HG03045 (cell line): Measurements from ENCODE around the gene DSCAML1.

Experiments used
- ATAC-seq: cut with Tn5 transposase; IDR thresholded peaks from one replicate; pipeline ENCODE4 v1.9.1; 2021; ENCODE audit warnings: mild to moderate bottlenecking, moderate library complexity; ENCODE audit not compliant: unreplicated experiment

The DSCAML1 gene

DNA sequence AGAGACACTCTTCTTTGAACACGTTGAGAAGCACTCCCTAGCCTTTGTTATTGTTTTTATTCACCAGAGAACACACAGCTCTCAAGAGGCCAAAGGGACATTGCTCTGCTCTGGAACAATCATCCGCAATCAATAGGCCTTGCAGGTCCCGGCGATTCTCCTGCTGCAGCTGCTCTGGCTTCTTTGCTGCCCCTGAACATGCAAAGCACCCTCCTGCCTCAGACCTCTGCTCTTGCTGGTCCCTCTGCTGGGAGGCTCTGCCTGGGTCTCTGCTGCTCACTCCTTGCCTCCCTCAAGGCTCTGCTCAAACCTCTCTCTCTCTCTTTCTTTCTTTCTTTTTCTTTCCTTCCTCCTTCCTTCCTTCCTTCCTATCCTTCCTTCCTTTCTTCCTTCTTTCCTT lies 232.7 kb downstream of the DSCAML1 start:
- no peak for ATAC-seq

DNA sequence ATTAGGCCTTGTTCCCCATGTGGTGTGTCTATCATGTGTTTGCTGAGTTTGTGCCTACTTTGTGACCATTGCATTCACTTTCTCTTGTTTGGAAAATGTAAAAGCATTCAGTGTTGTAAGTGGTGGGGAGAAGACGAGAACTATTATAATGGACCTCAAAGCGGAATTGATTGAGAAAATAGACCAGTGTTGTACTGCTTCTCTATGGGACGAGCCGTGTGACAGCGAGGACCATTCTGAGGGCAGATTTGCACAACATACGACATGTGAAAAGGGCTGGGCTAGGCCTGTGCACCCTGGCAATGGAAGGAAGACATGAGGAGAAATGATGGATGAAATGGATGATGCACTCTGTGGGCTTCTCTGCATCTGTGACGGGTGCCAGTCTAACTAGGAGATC lies 233.5 kb downstream of the DSCAML1 start:
- ATAC-seq: no peak

GRCh38 chr11:117562136-117562535 lies 234.9 kb downstream of the DSCAML1 start:
- no peak for ATAC-seq

GRCh38 chr11:117560780-117561530 lies 236.1 kb downstream of the DSCAML1 start:
- no peak for ATAC-seq

- ATAC-seq: no peak
Observed at GRCh38 chr11:117559698-117560097, 237.3 kb downstream of the DSCAML1 start.

GRCh38 chr11:117557361-117557760 lies 239.7 kb downstream of the DSCAML1 start:
- ATAC-seq: no peak

DNA sequence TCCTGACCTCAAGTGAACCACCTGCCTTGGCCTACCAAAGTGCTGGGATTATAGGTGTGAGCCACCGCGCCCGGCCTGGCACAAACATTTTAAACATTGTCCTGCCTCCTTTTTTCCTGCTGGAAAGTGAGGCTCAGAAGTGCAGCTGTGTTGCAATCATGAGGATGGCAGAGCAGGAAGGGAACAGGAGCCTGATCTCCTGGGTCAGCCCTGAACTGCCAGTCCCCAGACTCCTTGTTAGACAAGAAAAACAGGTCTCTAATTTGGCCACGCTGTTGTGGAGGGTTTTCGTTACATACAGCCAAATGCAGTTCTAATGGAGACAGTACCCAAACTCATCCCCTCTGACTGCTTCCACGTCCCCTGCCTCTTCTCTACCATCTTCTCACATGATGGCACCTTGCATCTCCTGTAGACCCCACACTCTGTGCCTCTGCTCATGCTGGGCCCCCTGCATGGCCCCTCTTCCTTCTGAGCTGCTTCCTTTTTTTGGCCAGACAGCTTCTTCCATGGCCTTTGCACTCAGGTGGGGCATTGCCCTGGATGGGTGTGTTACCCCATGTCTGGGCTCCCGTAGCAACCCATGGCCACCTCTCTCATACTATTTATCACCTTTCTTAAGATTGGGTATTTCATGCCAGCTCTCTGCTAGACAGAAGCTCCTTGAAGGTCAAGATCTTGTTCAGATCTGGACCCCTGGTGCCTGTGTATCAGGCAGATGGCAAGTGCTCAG lies 242.2 kb downstream of the DSCAML1 start:
- no peak for ATAC-seq

DNA sequence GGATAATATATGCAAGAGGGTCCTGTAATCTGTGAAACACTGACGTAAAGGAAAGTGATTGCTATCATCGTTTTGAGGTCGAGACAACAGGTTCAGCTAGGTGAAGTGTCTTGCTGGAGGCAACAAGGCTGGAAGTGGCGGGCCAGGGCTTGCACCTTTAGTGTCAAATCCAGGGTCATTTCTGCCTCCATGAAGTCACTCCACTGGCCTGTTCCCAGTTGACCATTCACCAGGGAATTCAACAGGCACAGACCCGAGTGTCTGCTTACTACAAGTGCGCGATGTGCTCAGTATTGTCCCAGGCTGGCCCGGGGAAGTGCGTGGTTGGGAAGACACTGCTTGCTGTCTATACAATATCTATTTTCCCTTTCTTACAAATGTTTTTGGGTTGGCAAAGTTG lies 244.4 kb downstream of the DSCAML1 start:
- no peak for ATAC-seq

- ATAC-seq: no peak
Observed at GRCh38 chr11:117551761-117552343, 245.2 kb downstream of the DSCAML1 start.

- ATAC-seq: no peak
Observed at GRCh38 chr11:117550466-117550865, 246.6 kb downstream of the DSCAML1 start.

DNA sequence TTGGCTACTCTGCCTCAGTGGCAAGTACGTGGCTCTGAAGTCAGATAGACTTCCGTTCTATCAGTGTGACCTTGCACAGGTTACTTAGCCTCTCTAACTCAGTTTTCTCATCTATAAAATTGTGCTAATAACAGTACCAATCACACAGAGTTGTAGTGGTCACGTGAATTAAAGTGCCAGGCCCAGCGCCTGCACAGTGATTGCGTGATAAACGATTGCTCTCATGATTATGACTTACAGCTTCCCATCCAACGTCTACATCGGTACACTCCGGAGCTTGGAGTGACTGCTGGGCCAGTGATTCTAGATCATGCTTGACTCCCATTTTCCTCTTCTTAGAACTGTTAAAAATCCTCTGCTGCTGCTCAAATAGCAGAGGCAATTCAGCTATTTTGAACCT lies 247.6 kb downstream of the DSCAML1 start:
- ATAC-seq: no peak

DNA sequence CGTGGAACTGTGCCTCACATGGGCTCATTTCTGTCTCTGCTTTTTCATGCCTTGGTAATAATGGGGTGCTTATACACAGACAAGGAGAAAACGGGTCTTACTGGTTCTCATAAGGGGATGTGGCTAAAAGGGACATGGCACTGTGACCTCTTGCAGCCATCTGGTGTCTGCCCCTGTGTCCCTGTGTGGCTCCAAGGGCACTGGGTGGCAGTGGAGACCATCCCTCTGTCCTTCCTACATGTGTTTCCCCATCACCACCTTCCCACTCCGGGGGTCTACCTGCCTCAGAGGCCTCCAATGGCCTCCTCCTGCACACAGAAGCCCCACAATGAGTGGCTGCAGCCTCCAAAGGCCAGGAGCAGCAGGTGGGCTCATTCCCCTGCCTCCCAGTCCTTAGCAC lies 248.1 kb downstream of the DSCAML1 start:
- no peak for ATAC-seq

DNA sequence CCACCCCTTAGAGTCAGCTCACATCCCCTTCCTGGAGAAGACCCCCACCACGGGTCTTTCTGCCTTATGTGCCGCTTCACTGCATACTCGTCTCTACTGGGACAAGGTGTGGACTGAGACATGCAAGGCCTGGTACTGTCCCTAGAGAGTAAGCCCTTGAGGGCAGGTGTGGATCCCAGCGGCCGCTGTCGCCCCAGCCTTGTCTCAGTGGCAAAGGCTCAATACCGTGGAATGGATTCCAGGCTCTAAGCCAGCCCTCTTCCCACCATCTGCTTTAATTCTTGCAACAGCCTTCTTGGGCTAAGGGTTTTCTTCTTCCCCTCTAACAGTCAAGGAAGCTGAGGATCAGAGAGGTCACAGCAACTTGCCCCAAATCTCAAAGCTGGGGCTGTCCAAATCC lies 249.1 kb downstream of the DSCAML1 start:
- no peak for ATAC-seq

- no peak for ATAC-seq
Observed at GRCh38 chr11:117547195-117547850, 249.7 kb downstream of the DSCAML1 start.

- no peak for ATAC-seq
Observed at GRCh38 chr11:117546431-117547194, 250.4 kb downstream of the DSCAML1 start.

GRCh38 chr11:117545706-117546105 lies 251.3 kb downstream of the DSCAML1 start:
- no peak for ATAC-seq

GRCh38 chr11:117544130-117544800 lies 252.8 kb downstream of the DSCAML1 start:
- ATAC-seq: no peak

- no peak for ATAC-seq
Observed at GRCh38 chr11:117541211-117541610, 255.8 kb downstream of the DSCAML1 start.

- ATAC-seq: no peak
Observed at GRCh38 chr11:117538263-117539135, 258.5 kb downstream of the DSCAML1 start.
